GM19035 (cell line): ENCODE data around the gene PML.
"Not testable (repeated sequence)": the region's sequence is repeated elsewhere in the genome, so short reads cannot be mapped to it uniquely, and the experiment has no call there.

Experiments
- ATAC-seq: cut with Tn5 transposase; IDR thresholded peaks from one replicate; pipeline ENCODE4 v1.9.1; 2021; ENCODE audit not compliant: unreplicated experiment

The PML gene

DNA sequence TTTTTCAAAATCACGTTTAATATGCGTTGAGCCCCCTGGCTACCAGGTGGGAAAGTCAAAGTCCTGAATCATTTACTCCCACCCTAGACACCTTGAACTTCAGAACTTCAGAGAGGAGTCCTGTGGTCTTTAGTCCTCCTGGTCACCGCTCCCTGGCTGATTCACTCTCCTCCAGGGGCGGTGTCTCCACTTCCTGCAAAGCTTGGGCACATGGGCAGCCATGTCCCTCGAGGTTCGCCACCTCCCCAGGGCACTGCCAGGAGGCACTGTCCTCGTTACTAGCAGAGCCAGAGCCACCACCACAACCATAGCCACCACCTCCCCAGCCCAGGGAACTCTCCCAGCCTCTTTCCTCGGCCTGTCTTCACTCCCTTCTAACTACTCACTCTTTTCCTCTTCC lies 37.2 kb upstream of the PML start:
- no peak for ATAC-seq

DNA sequence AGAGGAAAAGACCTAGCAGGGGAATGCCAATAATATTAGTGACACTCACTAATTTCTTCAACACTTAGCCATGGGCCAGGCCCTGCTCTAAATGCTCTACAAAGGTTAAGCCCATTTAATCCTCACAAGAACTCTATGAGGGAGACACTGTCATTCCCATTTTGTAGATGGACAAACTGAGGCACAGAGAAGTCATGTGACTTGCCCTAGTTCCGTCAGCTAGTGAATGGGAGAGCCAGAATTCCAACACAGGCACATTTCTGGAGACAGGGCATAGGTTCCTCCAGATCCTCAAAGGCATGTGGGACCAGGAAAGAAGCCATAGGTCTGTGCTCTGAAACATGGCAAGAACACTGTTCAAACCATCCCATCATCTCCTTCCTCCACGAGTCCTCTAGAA lies 36.7 kb upstream of the PML start:
- ATAC-seq = no peak

DNA sequence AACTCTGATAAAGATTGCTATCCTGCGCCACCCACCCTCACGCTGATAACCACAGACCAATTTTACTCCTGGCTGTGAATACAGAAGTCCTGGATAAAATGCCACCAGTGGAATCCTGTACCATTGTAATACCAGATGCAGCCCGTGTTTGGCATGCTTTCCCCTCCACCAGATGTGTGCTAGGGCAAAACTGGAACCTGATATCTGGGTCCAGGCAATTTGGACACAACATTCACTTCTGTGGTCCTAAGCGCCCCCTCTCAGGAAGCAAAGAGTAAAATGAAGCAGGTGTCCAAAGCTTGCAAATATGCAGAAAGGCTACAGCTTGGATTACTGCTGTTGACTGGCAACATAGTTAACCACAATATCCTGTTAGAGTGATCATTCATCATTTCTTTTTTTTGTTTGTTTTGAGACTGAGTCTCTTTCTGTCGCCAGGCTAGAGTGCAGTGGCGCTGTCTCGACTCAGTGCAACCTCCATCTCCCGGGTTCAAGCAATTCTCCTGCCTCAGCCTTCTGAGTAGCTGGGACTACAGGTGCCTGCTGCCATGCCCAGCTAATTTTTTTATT lies 35.4 kb upstream of the PML start:
- ATAC-seq = no peak

DNA sequence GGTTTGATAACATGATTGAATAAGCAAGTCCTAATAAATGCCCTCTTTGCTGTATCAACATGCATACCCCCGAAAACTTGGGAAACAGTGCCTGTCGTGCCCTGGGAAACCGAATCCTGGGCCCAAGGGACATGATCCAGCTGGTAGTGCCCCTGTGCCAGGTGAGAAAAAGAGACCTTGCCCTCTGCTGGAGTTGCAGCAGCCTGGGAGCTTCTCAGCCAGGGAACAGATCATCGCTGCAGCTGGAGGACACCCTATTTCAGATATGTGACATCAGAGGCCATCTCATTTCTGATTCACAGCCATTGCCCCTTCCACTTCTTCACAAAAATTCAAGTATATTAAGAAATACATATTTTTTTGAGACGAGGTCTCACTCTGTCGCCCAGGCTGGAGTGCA lies 34.7 kb upstream of the PML start:
- no peak for ATAC-seq

DNA sequence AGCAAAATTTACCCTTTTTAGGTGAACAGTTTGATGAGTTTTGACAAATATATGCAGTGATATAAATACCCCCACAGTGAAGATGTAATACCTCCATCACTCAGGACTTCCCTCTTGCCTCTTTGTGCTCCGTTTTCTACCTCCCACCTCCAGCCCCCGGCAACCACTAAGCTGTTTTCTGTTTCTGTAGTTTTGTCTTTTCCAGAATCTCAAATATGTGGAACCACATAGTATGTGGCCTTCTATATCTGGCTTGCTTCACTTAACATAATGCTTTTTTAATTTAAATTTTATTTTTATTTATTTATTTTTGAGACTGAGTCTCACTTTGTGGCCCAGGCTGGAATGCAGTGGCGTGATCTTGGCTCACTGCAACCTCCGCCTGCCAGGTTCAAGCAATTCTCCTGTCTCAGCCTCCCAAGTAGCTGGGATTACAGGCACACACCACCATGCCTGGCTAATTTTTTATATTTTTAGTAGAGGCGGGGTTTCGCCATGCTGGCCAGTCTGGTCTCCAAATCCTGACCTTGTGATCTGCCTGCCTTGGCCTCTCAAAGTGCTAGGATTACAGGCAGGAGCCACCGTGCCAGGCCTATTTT lies 33.9 kb upstream of the PML start:
- not testable (repeated sequence) for ATAC-seq

DNA sequence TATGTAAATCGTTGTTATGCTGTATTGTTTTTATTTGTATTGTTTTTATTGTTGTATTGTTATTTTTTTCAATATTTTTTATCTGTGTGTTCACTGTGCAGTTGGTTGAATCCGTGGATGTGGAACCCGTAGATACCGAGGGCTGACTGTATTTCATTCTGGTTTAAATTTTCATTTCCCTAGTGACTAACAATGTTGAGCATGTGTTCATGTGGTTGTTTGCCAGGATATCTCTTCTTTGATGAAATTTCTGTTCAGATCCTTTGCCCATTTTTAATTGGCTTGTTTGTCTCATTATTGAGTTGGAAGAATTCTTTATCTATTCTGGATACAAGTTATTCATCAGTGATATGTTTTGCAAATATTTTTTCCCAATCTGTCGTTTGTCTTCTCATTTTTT lies 32.1 kb upstream of the PML start:
- ATAC-seq = no peak

DNA sequence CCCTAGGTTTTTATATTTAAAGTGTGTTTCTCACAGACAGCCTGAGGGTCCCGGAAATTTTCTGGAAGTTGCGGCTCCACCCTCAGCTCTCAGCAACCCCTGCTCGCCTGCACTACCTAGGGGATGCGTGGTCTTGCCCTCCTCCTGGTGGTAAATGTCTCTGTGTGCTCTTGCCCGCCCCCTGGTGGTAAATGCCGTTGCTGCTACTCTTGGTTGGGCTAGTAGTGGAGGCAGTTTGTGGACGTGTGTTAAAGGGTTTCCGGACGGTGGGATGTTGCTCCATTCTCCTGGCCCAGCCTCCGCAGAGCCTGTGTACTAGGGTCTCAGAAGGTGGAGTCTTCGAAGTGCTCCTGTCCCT lies 29.8 kb upstream of the PML start:
- peak; percentile 69 for ATAC-seq

DNA sequence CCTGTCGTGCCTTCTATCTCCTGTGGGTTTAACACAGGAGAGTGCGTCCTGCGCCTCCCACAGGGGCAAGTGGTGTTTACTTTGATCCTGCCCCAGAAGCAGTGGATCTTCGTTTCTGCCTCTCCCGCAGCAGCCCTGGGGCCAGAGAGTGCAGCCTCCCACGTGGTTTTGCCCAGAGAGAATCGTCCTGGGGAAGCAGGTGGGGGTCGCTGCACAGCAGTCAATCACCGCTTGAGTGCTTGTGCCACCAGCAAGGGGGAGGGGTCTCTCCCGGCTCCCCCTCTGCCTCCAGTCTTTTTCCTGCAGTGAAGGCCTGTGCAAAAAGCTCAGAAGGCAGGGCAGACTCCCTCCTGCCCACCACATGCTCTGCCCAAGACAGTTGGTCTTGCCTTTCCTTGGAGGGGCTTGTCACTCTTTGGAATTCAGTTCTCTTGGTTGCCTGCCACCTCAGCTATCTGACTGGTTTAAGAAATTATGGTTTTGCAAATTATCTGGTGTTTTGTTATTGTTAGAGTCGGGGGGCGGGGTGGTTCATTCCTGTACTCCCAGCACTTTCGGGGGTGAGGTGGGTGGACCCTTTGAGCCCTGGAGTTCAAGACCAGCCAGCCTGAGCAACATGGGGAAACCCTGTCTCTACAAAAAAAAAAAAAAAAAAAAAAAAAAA lies 29.3 kb upstream of the PML start:
- ATAC-seq = peak; percentile 23

DNA sequence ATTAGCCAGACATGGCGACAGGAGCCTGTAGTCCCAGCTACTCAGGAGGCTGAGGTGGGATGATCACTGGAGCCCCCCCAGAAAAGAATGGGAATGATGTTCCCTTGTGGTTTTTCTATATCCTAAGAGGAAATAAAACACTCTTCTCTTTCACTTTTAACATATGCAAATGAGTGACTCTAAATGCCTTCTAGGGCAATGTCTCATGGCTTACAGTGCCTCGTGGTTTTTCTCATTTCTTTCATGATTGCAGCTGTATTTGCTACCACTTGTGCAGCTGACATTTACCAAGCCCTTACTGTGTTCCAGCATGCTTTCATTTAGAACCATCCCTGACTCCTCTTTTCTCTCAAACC lies 28.8 kb upstream of the PML start:
- ATAC-seq = peak; percentile 58

DNA sequence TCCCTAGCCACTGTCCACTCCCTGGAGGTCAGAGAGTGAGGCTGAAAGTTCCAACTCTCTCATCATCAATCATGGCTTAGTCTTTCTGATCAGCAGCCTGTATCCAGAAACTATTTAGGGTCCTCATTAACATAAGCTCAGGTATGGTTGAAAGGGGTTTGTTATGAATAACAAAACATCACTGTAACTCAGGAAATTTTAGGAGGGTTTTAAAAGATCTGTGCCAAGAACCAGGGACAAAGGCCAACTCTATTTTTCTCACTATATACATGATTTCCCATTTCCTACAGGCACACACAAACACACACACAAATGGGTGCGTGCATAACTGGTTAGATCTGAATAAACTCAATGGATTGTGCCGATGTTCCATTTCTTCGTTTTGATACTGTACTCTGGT lies 26.1 kb upstream of the PML start:
- ATAC-seq = no peak

DNA sequence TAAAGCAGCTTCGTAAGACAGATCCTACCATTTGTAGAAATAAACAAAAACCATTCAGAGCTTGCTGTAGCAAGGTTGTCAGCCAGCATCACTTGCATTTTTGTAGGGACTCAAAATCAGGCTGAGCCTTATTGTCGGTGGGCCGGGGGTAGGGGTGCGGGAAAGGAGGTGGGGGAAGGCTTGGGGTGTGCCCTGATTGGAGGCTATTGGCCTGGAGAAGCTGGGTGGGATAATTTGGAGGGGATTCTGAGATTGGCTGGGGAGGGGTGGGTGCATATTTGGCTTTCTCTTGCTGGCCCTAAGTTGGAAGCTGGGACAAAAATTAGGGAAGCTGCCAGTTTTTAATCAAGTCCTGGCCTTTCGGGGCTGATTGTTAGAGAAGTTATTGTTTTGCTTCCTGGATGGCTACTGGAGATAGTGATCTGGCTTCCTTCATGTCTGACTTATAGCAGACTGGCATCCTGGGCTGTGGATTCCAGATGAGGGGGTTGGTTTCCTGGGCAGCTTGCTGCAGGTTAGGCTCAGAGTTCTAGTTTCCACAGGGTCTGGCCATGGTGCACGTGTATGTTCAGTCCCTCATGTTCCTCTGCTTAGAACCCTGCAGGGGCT lies 25.3 kb upstream of the PML start:
- no peak for ATAC-seq

DNA sequence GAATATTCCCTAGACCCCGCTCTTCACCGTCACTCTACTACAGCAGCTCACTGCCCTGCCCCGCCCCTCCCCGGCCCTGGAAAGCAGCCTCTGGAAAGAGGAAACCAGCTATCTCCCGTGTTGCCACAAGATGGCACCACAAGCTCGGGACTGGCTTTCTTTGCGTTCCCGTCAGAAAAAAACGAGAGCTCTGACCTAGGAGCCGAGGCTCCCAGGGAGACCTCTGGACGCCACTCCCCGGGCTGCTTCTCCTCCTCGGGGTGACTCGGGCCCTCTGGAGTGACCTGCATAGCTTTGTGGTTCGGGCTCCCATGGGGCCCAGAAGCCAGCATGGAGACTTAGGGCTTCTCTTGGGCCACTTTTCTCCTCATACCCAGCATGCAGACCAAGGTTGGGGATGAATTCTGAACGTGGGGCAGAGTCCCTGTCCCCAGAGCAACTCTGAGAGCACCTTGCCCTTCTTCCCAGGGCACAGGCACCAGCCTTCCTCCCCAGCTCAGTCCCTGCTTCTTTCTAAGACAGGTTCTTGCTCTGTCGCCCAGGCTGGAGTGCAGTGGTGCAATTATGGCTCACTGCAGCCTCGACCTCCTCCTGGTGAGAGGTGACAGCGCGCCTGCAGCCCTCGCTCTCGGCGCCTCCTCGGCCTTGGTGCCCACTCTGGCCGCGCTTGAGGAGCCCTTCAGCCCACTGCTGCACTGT lies 21.4 kb upstream of the PML start:
- no peak for ATAC-seq

DNA sequence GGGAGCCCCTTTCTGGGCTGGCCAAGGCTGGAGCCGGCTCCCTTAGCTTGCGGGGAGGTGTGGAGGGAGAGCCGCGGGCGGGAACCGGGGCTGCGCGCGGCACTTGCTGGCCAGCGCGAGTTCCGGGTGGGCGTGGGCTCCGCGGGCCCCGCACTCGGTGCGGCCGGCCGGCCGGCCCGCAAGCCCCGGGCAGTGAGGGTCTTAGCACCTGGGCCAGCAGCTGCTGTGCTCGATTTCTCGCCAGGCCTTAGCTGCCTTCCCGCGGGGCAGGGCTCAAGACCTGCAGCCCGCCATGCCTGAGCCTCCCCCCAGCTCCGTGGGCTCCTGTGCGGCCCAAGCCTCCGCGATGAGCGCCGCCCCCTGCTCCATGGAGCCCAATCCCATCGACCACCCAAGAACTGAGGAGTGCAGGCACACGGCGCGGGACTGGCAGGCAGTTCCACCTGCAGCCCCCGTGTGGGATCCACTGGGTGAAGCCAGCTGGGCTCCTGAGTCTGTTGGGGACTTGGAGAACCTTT lies 20.8 kb upstream of the PML start:
- ATAC-seq = not testable (repeated sequence)

DNA sequence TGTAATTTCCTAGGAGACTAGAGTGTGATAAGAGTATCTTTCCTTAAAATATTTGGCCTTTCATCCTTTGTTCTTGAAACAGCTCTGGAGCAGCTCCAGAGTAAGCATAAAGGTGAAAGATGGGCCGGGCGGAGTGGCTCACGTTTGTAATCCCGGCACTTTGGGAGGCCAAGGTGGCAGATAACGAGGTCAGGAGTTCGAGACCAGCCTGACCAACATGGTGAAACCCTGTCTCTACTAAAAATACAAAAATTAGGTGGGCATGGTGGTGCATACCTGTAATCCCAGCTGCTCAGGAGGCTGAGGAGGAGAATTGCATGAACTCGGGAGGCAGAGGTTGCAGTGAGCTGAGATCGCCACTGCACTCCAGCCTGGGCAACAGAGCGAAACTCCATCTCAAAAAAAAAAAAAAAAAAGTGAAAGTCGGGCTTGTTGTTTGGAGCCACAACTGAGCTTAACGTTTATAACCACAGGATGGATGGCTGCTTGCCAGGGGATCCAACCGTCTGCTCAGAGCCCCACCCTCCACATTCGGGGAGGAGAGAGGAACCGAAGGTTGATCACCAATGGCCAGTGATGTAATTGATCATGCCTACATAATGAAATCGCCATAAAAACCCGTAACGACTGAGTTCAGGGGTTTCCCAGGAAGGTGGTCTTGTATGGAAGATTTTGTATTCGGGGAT lies 18.9 kb upstream of the PML start:
- ATAC-seq = not testable (repeated sequence)

DNA sequence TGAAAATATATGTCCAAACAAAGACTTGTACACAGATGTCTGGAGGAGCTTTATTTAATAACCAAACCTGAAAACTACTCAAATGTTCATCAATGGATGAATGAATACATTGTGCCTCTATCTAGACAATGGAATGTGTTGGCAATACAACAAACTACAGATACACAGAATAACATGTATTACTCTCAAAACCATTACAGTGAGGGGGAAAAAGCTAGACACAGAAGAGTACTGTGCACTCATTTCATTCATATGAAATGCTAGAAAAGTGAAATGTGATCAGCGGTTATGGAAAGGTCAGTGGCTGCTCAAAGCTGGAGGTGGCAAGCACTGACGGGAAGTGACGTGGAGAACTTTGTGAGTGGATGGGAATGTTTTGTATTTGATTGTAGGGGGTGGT lies 15.6 kb upstream of the PML start:
- no peak for ATAC-seq

DNA sequence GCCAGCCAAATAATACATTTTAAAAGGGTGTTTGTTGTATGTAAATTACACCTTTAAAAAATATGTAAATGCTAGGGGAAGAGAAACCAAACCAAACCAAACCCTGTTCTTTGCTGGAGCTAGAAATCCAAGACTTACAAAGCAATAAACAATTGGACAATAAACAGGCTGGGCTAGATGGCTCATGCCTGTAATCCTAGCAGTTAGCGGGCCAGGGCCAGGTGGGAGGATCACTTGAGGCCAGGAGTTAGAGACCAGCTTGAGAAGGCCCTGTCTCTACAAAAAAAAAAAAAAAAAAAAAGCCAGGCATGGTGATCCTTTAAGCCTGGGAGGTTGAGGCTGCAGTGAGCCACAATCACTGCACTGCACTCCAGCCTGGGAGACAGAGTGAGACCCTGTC lies 14.9 kb upstream of the PML start:
- no peak for ATAC-seq

DNA sequence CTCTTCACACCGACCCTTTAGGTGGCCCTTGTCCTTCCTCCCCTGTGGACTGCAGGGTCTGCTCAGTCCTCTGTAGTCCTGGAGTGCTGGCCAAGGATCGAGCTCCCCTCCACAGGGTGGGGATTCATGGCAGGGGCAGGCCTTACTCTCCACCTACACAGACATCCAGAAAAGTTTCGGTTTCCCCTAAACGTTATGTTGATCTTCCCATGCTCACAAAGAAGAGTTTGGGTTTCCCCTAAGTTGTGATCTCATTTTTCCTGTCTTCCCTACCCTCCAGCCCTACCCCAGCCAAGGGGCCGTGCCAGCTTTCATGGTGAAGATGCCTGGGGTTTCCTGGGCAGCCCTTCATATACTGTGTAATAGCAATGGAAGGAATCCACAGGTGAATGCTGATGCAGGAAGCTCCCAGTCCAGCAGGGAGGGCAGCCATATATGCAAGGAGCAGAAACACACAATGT lies 12.7 kb upstream of the PML start:
- ATAC-seq = no peak

DNA sequence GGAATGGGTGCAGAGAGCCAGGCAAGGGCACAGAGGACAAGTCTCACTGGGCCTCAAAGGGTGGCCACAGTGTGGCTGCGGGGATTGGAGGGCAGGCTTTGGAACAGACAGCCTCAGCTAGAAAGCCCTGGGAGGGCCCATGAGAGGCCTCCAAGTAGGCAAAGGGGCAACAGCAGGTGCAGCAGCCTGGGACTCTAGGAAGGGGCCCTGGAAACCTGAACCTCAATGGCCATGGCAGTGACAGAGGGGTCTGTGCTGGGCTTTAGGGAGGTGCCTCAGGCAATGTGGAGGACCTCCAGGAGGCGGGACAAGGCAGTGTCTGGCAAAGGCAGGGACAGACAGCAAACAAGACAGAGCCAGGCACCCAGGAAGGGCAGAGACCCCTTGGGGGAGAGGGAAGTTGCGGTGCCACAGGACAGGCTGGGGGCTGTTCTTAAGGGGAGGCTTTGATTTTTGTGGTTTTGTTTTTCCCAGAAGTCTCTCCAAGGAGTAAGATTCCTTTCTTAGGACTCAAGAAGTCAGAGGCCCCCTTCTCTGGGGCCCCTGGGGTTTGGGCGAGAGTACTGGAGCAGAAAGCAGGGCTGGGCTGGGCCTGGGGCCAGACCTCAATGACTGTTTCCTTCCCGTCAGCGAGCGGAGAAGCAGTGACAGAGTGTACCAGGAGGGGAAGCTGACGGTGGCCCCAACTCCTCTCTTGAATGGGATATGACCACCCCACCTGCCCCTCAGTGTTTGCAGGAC lies 12.1 kb upstream of the PML start:
- no peak for ATAC-seq

DNA sequence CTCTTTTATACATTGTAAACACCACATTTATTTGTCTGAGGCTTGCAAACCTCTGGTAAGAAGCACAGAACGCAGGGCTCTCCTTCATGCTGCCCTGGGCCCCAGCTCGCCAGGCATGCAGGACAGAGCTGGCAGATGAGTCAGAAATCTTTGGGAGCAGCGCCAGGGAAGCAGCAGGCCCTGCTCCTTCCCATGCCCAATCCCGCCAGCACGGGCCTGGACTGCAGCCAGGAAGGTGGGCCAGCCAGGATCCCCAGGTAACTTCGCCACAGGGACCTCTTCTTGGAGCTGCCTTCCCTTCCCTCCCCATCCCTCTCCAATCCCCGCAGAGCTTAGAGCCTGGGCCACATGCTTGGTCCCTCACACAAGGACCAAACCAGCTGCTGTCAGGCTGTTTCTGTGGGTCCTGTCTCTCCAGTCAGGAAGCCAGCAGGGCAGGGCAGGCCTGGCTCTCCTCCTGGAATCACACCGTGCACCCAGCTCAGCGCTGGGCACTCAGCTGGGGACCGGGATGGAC lies 11.2 kb upstream of the PML start:
- ATAC-seq = no peak

DNA sequence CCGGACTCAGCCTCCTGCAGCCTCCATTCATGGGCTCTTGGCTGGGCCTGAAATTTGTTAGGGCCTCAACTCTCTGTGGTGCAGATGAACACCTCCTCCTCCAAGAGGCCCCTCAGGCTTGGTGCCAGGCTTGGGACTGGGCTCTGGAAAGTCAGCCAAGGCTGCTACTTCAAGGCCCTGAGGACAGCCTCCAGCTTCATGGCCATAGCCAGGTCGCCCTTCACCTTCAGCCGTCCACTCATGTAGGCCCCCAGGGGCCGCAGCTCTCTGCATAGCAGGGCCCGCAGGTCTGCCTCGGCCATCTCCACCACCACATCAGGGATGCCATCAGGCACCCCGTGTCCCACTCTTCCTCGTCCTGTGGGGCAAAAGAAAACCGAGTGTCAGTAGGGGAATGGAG lies 10.7 kb upstream of the PML start:
- ATAC-seq = no peak
